Forelimb muscle (tissue), 1 donor: ENCODE measurements around the gene DPF3. TPM values are rescaled to one million over a fixed set of nuclear protein-coding genes. Genes with fewer than 3 reads are reported as not detected.

Experiments
- DNase-seq: peaks from one replicate; pipeline ENCODE4 v3.0.0-alpha.2; 2013; ENCODE audit warnings: low read depth
- polyA plus RNA-seq: library from polyadenylated mRNA; unstranded; fragments of 120-200 nt; gene quantifications from one replicate; pipeline ENCODE4 v1.2.1, GENCODE V29; 2013; ENCODE audit not compliant: insufficient read length

Gene DPF3
- polyA plus RNA-seq, 1 donor: 4.6 TPM

- DNase-seq: no peak
Observed at GRCh38 chr14:72682188-72682587, 211.7 kb downstream of the DPF3 start.

- DNase-seq: no peak
Observed at GRCh38 chr14:72680853-72681640, 212.9 kb downstream of the DPF3 start.

- DNase-seq: no peak
Observed at GRCh38 chr14:72679536-72680151, 214.3 kb downstream of the DPF3 start.

GRCh38 chr14:72679141-72679535 is 214.8 kb downstream of the DPF3 start:
- no peak for DNase-seq

- DNase-seq: no peak
Observed at GRCh38 chr14:72678356-72678755, 215.5 kb downstream of the DPF3 start.

- DNase-seq: no peak
Observed at GRCh38 chr14:72677664-72678063, 216.2 kb downstream of the DPF3 start.

GRCh38 chr14:72675126-72675525 is 218.8 kb downstream of the DPF3 start:
- no peak for DNase-seq

- DNase-seq: no peak
Observed at GRCh38 chr14:72673179-72673578, 220.7 kb downstream of the DPF3 start.

GRCh38 chr14:72666610-72667009 is 227.3 kb downstream of the DPF3 start:
- DNase-seq: no peak

- DNase-seq: no peak
Observed at GRCh38 chr14:72665259-72665658, 228.6 kb downstream of the DPF3 start.

GRCh38 chr14:72664651-72665050 is 229.2 kb downstream of the DPF3 start:
- no peak for DNase-seq

- no peak for DNase-seq
Observed at GRCh38 chr14:72663956-72664650, 229.8 kb downstream of the DPF3 start.

- no peak for DNase-seq
Observed at GRCh38 chr14:72663076-72663487, 230.8 kb downstream of the DPF3 start.

- DNase-seq: no peak
Observed at GRCh38 chr14:72662214-72662613, 231.7 kb downstream of the DPF3 start.

- no peak for DNase-seq
Observed at GRCh38 chr14:72657214-72657921, 236.5 kb downstream of the DPF3 start.

GRCh38 chr14:72653026-72653425 is 240.9 kb downstream of the DPF3 start:
- no peak for DNase-seq

- no peak for DNase-seq
Observed at GRCh38 chr14:72652179-72652578, 241.7 kb downstream of the DPF3 start.

- no peak for DNase-seq
Observed at GRCh38 chr14:72651714-72652113, 242.2 kb downstream of the DPF3 start.

- DNase-seq: no peak
Observed at GRCh38 chr14:72651081-72651480, 242.8 kb downstream of the DPF3 start.

GRCh38 chr14:72649603-72650227 is 244.2 kb downstream of the DPF3 start:
- no peak for DNase-seq

GRCh38 chr14:72647782-72648181 is 246.1 kb downstream of the DPF3 start:
- no peak for DNase-seq
